ENCODE results near the gene CCBE1. TPM values are rescaled to one million over a fixed set of nuclear protein-coding genes. Genes with fewer than 3 reads are reported as not detected.

CCBE1 gene
- total RNA-seq, 1 donor from 2014 or later: under 0.01 TPM

DNA sequence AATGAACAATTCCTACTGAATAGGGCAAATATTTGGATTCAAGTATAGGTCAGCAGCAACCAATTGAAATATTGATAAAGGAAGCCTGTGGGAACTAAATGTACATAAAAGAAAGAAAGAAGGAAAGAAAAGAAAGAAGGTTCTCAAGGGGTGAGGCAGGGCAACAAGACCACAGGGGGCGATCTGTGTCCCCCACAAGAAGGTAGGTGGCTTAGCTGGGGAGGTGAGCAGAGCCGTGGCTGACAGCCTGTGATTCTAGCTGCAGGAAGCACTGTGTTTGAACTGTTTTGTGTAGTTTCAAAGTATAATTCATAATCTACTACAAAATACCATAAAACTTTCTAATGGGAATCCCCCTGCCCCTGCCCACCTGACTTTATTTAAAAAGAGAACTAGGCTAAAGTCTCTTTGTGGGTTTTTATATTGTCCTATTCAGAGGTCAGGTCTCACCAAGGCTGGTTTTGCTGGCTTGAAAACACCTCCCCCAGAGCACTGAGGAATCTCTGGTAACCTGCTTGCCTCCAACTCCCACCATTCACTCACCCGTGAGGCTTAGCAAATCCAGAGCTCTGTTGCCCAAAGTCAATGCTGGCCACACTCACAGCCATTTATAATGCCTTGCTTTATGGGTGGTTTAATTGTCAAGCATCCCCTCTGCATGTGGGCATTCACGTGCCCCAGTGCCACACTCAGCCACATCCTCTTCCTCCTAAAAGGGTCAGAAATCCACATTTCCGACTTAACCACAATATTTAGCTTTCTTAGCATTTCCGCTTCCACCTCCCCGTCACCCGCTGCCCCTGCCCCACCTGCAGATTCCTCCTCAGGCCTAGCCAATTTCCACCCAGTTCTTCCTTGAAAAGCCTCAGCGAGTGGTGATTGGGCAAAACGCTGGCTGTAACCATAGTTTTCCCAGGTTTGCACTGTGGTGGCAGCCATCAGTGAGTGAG is 301.7 kb downstream of the CCBE1 start:
- no peak for DNase-seq (ENCODE audit: low read depth in 2 of 2)

- peak in 1 of 2 donors; percentile 12 for DNase-seq (ENCODE audit: low read depth in 2 of 2)
Measured at GRCh38 chr18:59393381-59393780, 303.8 kb downstream of the CCBE1 start.

DNA sequence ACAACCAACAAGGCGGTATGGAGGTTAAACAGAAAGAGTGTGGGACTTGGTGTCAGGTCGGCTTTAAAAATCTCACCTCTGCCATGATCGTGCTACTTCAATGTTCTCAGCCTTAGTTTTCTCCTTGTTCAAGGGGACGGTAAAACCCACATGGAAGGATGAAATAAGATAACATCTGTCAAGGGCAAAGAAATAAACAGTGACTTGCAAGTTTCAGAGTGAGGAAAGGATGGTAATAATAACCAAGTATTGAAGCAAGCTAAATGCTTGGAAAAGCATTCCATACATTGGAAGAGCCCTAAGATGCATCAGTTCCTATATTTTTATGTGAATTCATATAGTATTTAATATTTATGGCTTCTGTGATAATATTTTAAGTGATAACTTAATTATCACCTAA is 308.4 kb downstream of the CCBE1 start:
- no peak for DNase-seq (ENCODE audit: low read depth in 2 of 2)

- no peak for DNase-seq (ENCODE audit: low read depth in 2 of 2)
Measured at GRCh38 chr18:59387687-59388565, 309.3 kb downstream of the CCBE1 start.

GRCh38 chr18:59386909-59387686 is 310.1 kb downstream of the CCBE1 start:
- no peak for DNase-seq (ENCODE audit: low read depth in 2 of 2)

GRCh38 chr18:59385191-59385590 is 312.0 kb downstream of the CCBE1 start:
- no peak for DNase-seq (ENCODE audit: low read depth in 2 of 2)

DNA sequence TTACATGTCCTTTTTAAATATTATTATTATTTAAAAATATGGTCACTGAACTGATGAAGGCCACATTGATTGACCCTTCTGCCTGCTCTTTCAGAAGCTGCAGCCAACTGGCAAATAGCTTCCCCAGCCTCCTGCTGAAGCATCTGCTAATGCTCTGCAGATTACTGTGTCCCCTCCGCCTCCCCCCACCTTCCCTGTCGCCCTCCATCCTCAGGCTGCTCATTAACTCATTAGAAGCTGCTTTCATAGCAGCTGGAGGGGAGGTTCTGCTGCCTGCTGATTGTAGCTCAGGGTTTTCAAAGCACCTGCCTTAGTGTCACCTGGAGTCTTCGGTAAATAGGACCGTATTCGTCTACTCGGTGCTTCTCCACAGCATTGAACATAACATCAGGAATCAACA is 313.4 kb downstream of the CCBE1 start:
- DNase-seq (ENCODE audit: low read depth in 2 of 2): no peak

DNA sequence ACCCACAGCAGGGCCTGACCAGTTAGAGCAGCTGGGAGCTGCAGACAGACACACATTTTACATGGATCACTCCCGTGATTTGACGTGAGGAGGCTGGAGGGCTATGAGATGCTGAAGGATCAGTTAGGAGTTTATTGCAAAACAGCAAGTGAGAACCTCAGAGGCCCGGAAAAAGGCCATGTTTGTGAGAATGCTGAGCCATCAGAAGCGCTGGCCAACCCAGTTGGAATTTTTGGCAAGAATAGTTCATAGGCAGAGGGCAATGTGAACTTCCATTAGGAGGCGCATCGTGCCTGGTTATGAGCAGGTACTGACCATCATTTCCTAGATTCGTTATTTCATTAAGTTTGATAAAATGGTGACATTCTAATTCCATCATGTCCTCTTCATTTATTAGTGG is 314.8 kb downstream of the CCBE1 start:
- DNase-seq (ENCODE audit: low read depth in 2 of 2): no peak

GRCh38 chr18:59381949-59382348 is 315.3 kb downstream of the CCBE1 start:
- no peak for DNase-seq (ENCODE audit: low read depth in 2 of 2)

Other genes with a start within 250 kb of the CCBE1 start
- gene PMAIP1, start 202.6 kb upstream of the CCBE1 start, total RNA-seq: 20.9 and 38.1 TPM in 2 replicates